ENCODE measurements around the gene MFAP3L. TPM values are rescaled to one million over a fixed set of nuclear protein-coding genes. Genes with fewer than 3 reads are reported as not detected.

MFAP3L gene
- total and polyA plus RNA-seq, 2 donors (not counting 3 experiments of a cell fraction or from before 2014, with no cell fraction given), result 0.22 to 0.23 TPM

GRCh38 chr4:170001011-170001744, 25.0 kb downstream of the MFAP3L start:
- TF ChIP-seq JUN (IDR thresholded peaks at IDR 0.05; ENCODE audit: borderline replicate concordance, insufficient read depth, insufficient read length, low read depth) (no peak), MYC (IDR thresholded peaks at IDR 0.05; ENCODE audit: low read depth, low read length) (no peak), GATA2 (IDR thresholded peaks at IDR 0.05; ENCODE audit: insufficient read depth, insufficient read length, low read depth, low read length) (no peak), FOS (IDR thresholded peaks at IDR 0.05; ENCODE audit: borderline replicate concordance, insufficient read depth, low read length) (no peak), EZH2 (IDR thresholded peaks at IDR 0.05; ENCODE audit: borderline replicate concordance, low read depth, low read length, severe bottlenecking) (no peak), POLR2A (IDR thresholded peaks at IDR 0.05; ENCODE audit: low read depth, low read length) (no peak), POLR2AphosphoS5 (IDR thresholded peaks at IDR 0.05; ENCODE audit: insufficient read depth, low read depth, low read length) (no peak)
- TF ChIP-seq, protein P1, sequence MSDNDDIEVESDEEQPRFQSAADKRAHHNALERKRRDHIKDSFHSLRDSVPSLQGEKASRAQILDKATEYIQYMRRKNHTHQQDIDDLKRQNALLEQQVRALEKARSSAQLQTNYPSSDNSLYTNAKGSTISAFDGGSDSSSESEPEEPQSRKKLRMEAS (IDR thresholded peaks at IDR 0.05; ENCODE audit: insufficient read depth, insufficient read length), result no peak
- TF ChIP-seq, protein P2, sequence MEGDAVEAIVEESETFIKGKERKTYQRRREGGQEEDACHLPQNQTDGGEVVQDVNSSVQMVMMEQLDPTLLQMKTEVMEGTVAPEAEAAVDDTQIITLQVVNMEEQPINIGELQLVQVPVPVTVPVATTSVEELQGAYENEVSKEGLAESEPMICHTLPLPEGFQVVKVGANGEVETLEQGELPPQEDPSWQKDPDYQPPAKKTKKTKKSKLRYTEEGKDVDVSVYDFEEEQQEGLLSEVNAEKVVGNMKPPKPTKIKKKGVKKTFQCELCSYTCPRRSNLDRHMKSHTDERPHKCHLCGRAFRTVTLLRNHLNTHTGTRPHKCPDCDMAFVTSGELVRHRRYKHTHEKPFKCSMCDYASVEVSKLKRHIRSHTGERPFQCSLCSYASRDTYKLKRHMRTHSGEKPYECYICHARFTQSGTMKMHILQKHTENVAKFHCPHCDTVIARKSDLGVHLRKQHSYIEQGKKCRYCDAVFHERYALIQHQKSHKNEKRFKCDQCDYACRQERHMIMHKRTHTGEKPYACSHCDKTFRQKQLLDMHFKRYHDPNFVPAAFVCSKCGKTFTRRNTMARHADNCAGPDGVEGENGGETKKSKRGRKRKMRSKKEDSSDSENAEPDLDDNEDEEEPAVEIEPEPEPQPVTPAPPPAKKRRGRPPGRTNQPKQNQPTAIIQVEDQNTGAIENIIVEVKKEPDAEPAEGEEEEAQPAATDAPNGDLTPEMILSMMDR (IDR thresholded peaks at IDR 0.05; ENCODE audit: extremely low read depth in 1 of 2, insufficient read depth in 1 of 2, low read depth in 1 of 2, low read length in 2 of 2), result no peak
- CTCF ChIA-PET, result no interaction called here
- no peak overlapping the region for H2AFZ ChIP-seq (ENCODE audit: low read depth, low read length)
- no peak overlapping the region for H3K4me2 ChIP-seq (ENCODE audit: insufficient read depth, low read length)
- no peak overlapping the region for H3K9ac ChIP-seq (replicated peaks; ENCODE audit: extremely low read depth, insufficient read depth, low read length)
- no peaks in the 10 kb centered on the region for H3K36me3 ChIP-seq (ENCODE audit: control insufficient read depth in 2 of 2, extremely low read depth in 1 of 2, insufficient read depth in 2 of 2, low read length in 2 of 2)
- POLR2A ChIA-PET, result no interaction called here
- FAIRE-seq (no peak), DNase-seq (ENCODE audit: low read depth, low spot score) (no peak)
- H3K27me3 ChIP-seq (ENCODE audit: control insufficient read depth in 2 of 2, insufficient read depth in 2 of 2, low read length in 2 of 2), result no peaks in the 10 kb centered on the region
- H3K4me1 ChIP-seq (ENCODE audit: control insufficient read depth, extremely low read depth, insufficient read depth, low read length), result no peaks in the 10 kb centered on the region
- no peaks in the 10 kb centered on the region for H4K20me1 ChIP-seq (replicated peaks; ENCODE audit: control insufficient read depth, extremely low read depth, insufficient read depth, low read length)
- no peaks in the 10 kb centered on the region for H3K9me1 ChIP-seq (replicated peaks; ENCODE audit: control insufficient read depth, extremely low read depth, insufficient read depth, low read length)
- H3K9me3 ChIP-seq (replicated peaks; ENCODE audit: control insufficient read depth, insufficient read depth, low read length), result no peaks in the 10 kb centered on the region
- no peaks in the 10 kb centered on the region for H3K79me2 ChIP-seq (ENCODE audit: control insufficient read depth, insufficient read depth, low read length)
- BruUV-seq (replicated peaks), result no TSS peak
- dilution Hi-C loops (cut with MboI; ENCODE audit: extremely low pct_ligation_motif_present, low sequenced_read_pairs), result no loop called here
- no peak overlapping the region for H3K27ac ChIP-seq (ENCODE audit: insufficient read depth, low read depth, low read length)
- no peak overlapping the region for H3K4me3 ChIP-seq (replicated peaks in 1 of 3; ENCODE audit: insufficient read depth in 1 of 3, low read depth in 1 of 3, low read length in 3 of 3)
- intact Hi-C loops (cut with micrococcal nuclease), result no loop called here

Measured in endothelial cell of umbilical vein (primary cell).